CD4-positive, alpha-beta T cell treated with Interleukin-12 subunit alpha and Interleukin-12 subunit beta, for 1 hour (primary cell): ENCODE results near the gene PCMT1.
"Not testable (repeated sequence)": the region's sequence is repeated elsewhere in the genome, so short reads cannot be mapped to it uniquely, and the experiment has no call there.

Experiments used
- DNase-seq: peaks from one replicate; pipeline ENCODE4 v3.0.0-alpha.2; 2020

Gene PCMT1

GRCh38 chr6:149751239-149751638, 1.7 kb downstream of the PCMT1 start:
- DNase-seq: no peak

GRCh38 chr6:149751920-149752319, 2.4 kb downstream of the PCMT1 start:
- not testable (repeated sequence) for DNase-seq

GRCh38 chr6:149752600-149753373, 3.2 kb downstream of the PCMT1 start:
- no peak for DNase-seq

GRCh38 chr6:149753374-149753637, 3.8 kb downstream of the PCMT1 start:
- DNase-seq: not testable (repeated sequence)

DNA sequence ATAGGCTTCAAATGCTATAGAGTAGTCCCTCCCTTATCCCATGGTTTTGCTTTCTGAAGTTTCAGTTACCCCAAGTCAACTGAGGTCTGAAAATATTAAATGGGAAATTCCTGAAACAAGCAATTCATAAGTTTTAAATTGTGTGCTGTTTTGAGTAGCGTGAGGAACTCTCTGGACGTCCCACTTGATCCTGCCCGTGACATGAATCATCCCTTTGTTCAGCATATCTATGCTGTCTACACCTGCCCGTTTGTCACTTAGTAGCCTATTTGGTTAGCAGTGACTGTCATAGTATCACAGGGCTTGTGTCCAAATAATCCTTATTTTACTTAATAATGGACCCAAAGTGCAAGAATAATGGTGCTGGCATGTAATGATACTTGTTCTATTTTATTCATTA, 5.0 kb downstream of the PCMT1 start:
- no peak for DNase-seq

DNA sequence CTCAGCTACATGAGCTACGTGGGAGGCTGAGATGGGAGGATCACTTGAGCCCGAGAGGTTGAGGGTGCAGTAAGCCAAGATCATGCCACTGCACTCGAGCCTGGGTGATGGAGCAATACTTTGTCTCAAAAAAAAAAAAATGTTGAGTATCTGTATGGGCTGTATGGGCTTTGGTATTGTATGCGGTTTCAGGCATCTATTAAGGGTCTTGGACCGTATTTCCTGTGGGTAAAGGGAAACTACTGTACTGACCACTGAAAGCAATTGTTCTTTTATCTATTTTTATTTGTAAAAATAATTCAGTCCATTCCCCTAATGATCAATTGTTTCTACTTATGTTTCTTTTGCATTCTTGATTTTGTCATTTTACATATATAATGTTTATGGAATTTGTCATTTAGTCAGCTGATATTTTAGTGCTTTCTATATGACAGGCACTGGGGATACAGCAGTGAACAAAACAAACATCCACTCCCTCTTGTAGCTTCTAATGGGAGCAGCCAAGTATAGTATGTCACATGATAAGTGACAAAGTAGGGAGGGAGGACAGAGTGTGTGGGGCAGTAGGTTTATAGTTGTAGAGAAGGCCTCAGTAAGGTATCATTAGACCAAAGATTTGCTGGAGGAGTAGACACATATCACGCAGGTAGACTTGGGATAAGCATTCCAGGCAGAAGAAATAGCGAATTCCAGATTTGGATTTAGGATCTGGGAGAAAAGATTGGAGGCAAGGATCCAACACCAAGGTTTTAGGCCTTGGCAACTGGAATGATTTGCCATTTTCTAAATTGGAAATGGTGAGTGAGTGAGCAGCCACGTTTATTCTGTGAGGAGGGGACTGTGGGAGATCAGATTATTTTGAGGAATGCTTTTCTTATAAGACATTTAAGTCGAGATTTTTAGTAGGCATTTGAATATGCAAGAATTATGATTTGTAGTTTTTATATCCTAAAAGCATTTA, 6.0 kb downstream of the PCMT1 start:
- DNase-seq: no peak

- no peak for DNase-seq
Observed at GRCh38 chr6:149756261-149756636, 6.7 kb downstream of the PCMT1 start.

GRCh38 chr6:149761438-149761837, 11.9 kb downstream of the PCMT1 start:
- no peak for DNase-seq

GRCh38 chr6:149763866-149764265, 14.3 kb downstream of the PCMT1 start:
- no peak for DNase-seq

DNA sequence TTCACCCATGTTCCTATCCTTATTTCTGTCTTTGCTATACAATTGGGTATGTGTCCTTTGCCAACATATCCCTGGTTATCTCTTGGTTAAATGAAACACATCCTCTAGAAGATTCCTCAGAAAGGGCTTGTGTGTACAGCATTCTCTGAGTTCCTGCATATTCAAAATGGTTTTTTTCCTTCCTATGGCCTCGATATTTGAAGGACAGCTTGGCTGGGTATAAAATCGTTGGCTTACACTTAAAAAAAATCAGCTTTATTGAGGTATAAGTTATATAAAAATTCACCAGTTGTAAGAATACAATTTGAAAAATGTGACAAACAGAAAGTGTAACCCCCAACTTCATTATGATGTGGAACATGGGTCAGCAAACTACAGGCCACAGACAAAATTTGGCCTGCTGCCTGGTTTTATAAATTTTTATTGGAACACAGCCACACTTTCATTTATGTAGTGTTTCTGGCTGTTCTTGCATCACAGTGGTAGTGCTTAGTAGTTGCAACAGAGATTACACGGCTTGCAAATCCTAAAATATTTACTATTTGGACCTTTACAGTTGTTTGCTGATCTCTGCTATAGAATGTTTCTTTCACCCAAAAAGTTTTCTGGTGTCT, 16.7 kb downstream of the PCMT1 start:
- DNase-seq: no peak

DNA sequence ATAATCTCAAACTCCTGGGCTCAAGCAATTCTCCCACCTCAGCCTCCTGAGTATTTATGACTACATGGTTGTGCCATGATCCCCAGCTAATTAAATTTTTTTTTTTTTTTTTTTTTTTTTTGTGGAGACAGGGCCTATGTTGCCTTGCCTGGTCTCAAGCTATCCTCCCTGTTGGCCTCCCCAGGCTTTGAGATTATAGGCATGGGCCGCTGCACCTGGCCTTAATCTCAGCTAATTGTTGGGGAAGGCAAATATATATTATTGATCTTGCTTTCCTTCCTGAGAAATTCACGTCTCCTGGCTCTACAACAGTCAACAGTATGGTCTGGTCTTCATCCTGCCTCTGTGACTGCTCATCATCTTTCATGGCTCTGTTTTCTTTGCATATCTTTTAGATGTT, 20.1 kb downstream of the PCMT1 start:
- no peak for DNase-seq

GRCh38 chr6:149771185-149771584, 21.6 kb downstream of the PCMT1 start:
- DNase-seq: no peak

DNA sequence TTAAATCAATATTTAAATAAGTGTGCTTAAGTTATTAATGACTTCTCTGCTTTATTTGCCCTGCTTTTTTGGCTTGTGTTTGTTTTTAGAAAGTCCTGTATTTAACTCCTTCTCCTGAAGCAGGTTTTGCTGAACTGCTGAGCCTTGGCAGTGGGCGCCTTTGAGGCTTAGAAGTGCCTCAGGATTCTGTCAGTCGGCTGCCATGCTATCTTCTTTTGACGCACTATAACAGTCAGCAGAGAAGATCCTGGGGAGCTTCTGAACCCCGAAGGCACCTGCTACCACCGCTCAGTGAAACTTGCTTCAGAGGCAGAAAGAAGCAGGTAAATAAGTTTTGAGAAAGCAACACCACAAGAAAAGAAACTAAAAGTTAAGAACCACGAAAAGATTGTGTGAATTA, 22.4 kb downstream of the PCMT1 start:
- DNase-seq: no peak

DNA sequence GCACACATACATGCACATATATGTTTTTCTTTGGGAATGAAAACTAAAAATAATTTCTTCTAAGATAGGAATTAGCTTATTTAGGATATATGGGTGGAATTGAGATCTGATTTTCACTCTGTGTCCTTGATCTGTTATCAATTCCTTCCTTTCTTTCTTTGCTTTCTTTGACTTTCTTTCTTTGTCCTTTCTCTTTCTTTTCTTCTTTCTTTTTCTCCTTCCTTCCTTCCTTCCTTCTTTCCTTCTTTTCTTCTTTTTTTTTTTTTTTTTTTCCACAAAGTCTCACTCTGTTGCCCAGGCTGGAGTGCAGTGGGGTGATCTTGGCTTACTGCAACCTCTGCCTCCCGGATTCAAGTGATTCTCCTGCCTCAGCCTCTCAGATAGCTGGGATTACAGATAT, 28.1 kb downstream of the PCMT1 start:
- DNase-seq: no peak

GRCh38 chr6:149779644-149779963, 30.1 kb downstream of the PCMT1 start:
- no peak for DNase-seq

GRCh38 chr6:149781715-149782114, 32.2 kb downstream of the PCMT1 start:
- DNase-seq: no peak

- DNase-seq: no peak
Observed at GRCh38 chr6:149782337-149782736, 32.8 kb downstream of the PCMT1 start.

GRCh38 chr6:149783551-149783950, 34.0 kb downstream of the PCMT1 start:
- no peak for DNase-seq

GRCh38 chr6:149806127-149806526, 56.6 kb downstream of the PCMT1 start:
- no peak for DNase-seq

- no peak for DNase-seq
Observed at GRCh38 chr6:149809798-149810197, 60.3 kb downstream of the PCMT1 start.

DNA sequence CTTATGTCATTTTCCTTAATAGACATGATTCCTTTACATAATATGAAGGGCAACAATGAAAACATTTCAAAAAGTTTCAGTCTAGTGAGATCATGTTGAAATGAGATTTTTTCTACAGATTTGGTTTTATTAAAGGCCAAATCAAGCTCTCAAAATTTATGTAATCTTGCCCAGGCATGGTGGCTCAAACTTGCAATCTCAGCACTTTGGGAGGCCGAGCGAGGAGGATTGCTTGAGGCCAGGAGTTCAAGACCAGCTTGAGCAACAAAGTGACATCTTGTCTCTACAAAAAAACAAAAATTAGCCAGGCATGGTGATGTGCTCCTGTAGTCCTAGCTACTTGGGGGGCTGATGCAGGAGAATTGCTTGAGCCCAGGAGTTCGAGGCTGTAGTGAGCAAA, 63.8 kb downstream of the PCMT1 start:
- DNase-seq: no peak

- no peak for DNase-seq
Observed at GRCh38 chr6:149815788-149816187, 66.2 kb downstream of the PCMT1 start.

DNA sequence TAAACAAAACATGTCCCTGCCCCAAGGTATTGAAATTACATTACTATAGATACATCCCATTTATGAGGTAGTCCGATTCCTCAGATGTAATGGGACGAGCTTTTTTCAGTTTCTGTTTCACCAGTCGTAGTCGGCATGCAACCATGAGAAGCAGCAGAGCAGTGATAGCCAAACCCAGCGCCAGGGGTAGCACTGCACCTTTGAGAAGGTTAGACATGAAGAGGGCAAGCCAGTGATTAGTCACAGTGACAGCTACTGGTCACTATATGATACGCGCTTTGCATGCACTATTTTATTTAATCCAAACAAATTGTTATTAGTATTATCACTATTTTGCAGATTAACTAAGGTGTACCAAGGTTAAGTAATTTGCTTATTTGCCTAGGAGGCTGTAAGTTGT, 71.0 kb downstream of the PCMT1 start:
- DNase-seq: no peak

- no peak for DNase-seq
Observed at GRCh38 chr6:149821492-149821891, 72.0 kb downstream of the PCMT1 start.
